ENCODE data around the gene CRYBA2.
A peak's percentile ranks its signal among the peaks of the same experiment; 100 is the strongest.

CRYBA2 gene

GRCh38 chr2:218954541-218955300 lies 38.5 kb downstream of the CRYBA2 start:
- TF ChIP-seq CTCF (IDR thresholded peaks at IDR 0.05), result no peak
- TF ChIP-seq ZFX (IDR thresholded peaks at IDR 0.05; ENCODE audit: borderline replicate concordance), result no peak
- H3K27ac ChIP-seq, result no peak overlapping the region

- TF ChIP-seq CTCF (IDR thresholded peaks at IDR 0.05) (peak; percentile 52), ZFX (IDR thresholded peaks at IDR 0.05; ENCODE audit: borderline replicate concordance) (no peak)
- no peak overlapping the region for H3K27ac ChIP-seq
Observed at GRCh38 chr2:218953366-218953954, 39.8 kb downstream of the CRYBA2 start.

- TF ChIP-seq ZFX (IDR thresholded peaks at IDR 0.05; ENCODE audit: borderline replicate concordance) (no peak), CTCF (IDR thresholded peaks at IDR 0.05) (no peak)
- H3K27ac ChIP-seq, result no peak overlapping the region
Observed at GRCh38 chr2:218952160-218952559, 41.1 kb downstream of the CRYBA2 start.

- TF ChIP-seq ZFX (IDR thresholded peaks at IDR 0.05; ENCODE audit: borderline replicate concordance) (no peak), CTCF (IDR thresholded peaks at IDR 0.05) (no peak)
- no peak overlapping the region for H3K27ac ChIP-seq
Observed at GRCh38 chr2:218946621-218947020, 46.6 kb downstream of the CRYBA2 start.

- H3K27ac ChIP-seq, result no peak overlapping the region
- no peak for TF ChIP-seq CTCF (IDR thresholded peaks at IDR 0.05)
- no peak for TF ChIP-seq ZFX (IDR thresholded peaks at IDR 0.05; ENCODE audit: borderline replicate concordance)
Observed at GRCh38 chr2:218944759-218945404, 48.3 kb downstream of the CRYBA2 start.

Measured in 22Rv1 (cell line).